B cell (primary cell): ENCODE data around the gene SEMA3F. TPM values are rescaled to one million over a fixed set of nuclear protein-coding genes. Genes with fewer than 3 reads are reported as not detected.

Experiments
- ATAC-seq: fragments of 200-7000 bp; cut with Tn5 transposase; one replicate; pipeline ENCODE4 v1.10.0; 2021; ENCODE audit warnings: low read depth, mild to moderate bottlenecking, moderate number of reproducible peaks, moderate library complexity
- CTCF ChIA-PET: fragments of 350-600 bp; sonication (Branson Sonifier 250); formaldehyde crosslinking; loops from one replicate; lab custom pipeline; 2021; ENCODE audit warnings: antibody characterized with exemption, inconsistent platforms; lab: Charles Lee
- POLR2A ChIA-PET: fragments of 350-600 bp; sonication (Branson Sonifier 250); formaldehyde crosslinking; loops from one replicate; lab custom pipeline; 2021; ENCODE audit warnings: antibody characterized with exemption; lab: Charles Lee
- DNase-seq: peaks from one replicate; pipeline ENCODE4 v3.0.0; 2013
- H2AFZ ChIP-seq: 2 replicates; pipeline ENCODE4 v1.6.1; 2012; ENCODE audit warnings: mild to moderate bottlenecking, low read depth, low read length; ENCODE audit not compliant: insufficient read depth, poor library complexity, severe bottlenecking
- H3K27ac ChIP-seq, 2 donors: 1 replicate in 1 of 2; 2 replicates in 1 of 2; pipeline ENCODE4 v1.5.1; 2012 to 2013; ENCODE audit warnings: low read length in 2 of 2, mild to moderate bottlenecking in 2 of 2, moderate library complexity in 1 of 2
- H3K27me3 ChIP-seq, 4 experiments: fragments of 200-600 bp in 1 of 4; sonication (generic) in 1 of 4; replicated peaks in 1 of 4; 1 replicate in 2 of 4; 2 replicates in 2 of 4; pipeline versions ENCODE4 v1.6.1 to v1.7.0; 2013 to 2016; ENCODE audit warnings: low read length in 3 of 4, mild to moderate bottlenecking in 2 of 4, mixed read lengths in 1 of 4, moderate library complexity in 1 of 4; ENCODE audit not compliant: insufficient read depth in 4 of 4, control insufficient read depth in 3 of 4; ENCODE audit errors: control extremely low read depth in 1 of 4
- H3K36me3 ChIP-seq, 2 experiments: replicated peaks in 1 of 2; 1 replicate in 1 of 2; 2 replicates in 1 of 2; pipeline versions ENCODE4 v1.6.1 to v1.7.1; 2013; ENCODE audit warnings: low read length in 1 of 2; ENCODE audit not compliant: insufficient read depth in 2 of 2, control insufficient read depth in 1 of 2; ENCODE audit errors: control extremely low read depth in 1 of 2, extremely low read depth in 1 of 2
- H3K4me1 ChIP-seq, 2 donors: fragments of 200-600 bp in 1 of 2; sonication (generic) in 1 of 2; 1 replicate in 1 of 2; 2 replicates in 1 of 2; pipeline versions ENCODE4 v1.5.1 to v1.6.1; 2013 to 2017; ENCODE audit warnings: low read length in 2 of 2; ENCODE audit not compliant: control insufficient read depth in 2 of 2, insufficient read depth in 2 of 2
- H3K4me2 ChIP-seq: replicated peaks from 2 replicates; pipeline ENCODE3; 2012; ENCODE audit warnings: mild to moderate bottlenecking, low read depth, low read length; ENCODE audit not compliant: poor library complexity, severe bottlenecking
- H3K4me3 ChIP-seq, 5 experiments: fragments of 200-600 bp in 1 of 5; sonication (generic) in 1 of 5; 1 replicate in 3 of 5; 2 replicates in 2 of 5; pipeline versions ENCODE4 v1.5.1 to v1.7.0; 2011 to 2016; ENCODE audit warnings: low read length in 4 of 5, mild to moderate bottlenecking in 4 of 5, low read depth in 2 of 5, control low read depth in 1 of 5, moderate library complexity in 1 of 5; ENCODE audit not compliant: insufficient read depth in 1 of 5; ENCODE audit errors: control extremely low read depth in 1 of 5, extremely low read depth in 1 of 5
- H3K79me2 ChIP-seq: fragments of 200-600 bp; sonication (generic); one replicate; pipeline ENCODE4 v1.6.0; 2016; ENCODE audit warnings: low read length; ENCODE audit not compliant: control insufficient read depth, insufficient read depth
- H3K9ac ChIP-seq: fragments of 200-600 bp; sonication (generic); 2 replicates; pipeline ENCODE4 v1.6.1; 2017; ENCODE audit warnings: mild to moderate bottlenecking, low read length, moderate library complexity
- H3K9me3 ChIP-seq, 3 donors: one replicate each; pipeline versions ENCODE4 v1.6.1 to v1.7.1; 2013; ENCODE audit warnings: low read length in 2 of 3; ENCODE audit not compliant: control insufficient read depth in 2 of 3, insufficient read depth in 1 of 3; ENCODE audit errors: control extremely low read depth in 1 of 3
- H4K20me1 ChIP-seq: 2 replicates; pipeline ENCODE4 v1.6.0; 2012; ENCODE audit warnings: mild to moderate bottlenecking, low read length; ENCODE audit not compliant: insufficient read depth, control insufficient read depth, poor library complexity, severe bottlenecking
- H3K27ac Mint-ChIP-seq: one replicate; pipeline ENCODE4 v1.8.0; 2021; ENCODE audit warnings: mixed read lengths
- H3K27me3 Mint-ChIP-seq: one replicate; pipeline ENCODE4 v1.8.0; 2021; ENCODE audit warnings: mixed read lengths
- H3K4me1 Mint-ChIP-seq: one replicate; pipeline ENCODE4 v1.8.0; 2021; ENCODE audit warnings: mixed read lengths
- H3K4me3 Mint-ChIP-seq: one replicate; pipeline ENCODE4 v1.8.0; 2021; ENCODE audit warnings: mixed read lengths
- H3K9me3 Mint-ChIP-seq: one replicate; pipeline ENCODE4 v1.8.0; 2022; ENCODE audit warnings: mixed read lengths; ENCODE audit not compliant: insufficient read depth
- CTCF ChIP-seq: fragments of 200-600 bp; IDR thresholded peaks from one replicate; pipeline ENCODE4 v1.8.0; 2022; ENCODE audit warnings: antibody characterized with exemption, mild to moderate bottlenecking
- EZH2 ChIP-seq: IDR thresholded peaks from 2 replicates; pipeline ENCODE4 v1.6.1; 2012; ENCODE audit warnings: borderline replicate concordance, low read depth, mild to moderate bottlenecking, moderate library complexity, low read length; ENCODE audit not compliant: insufficient read depth, poor library complexity, severe bottlenecking
- WGBS: methylation state at CpG from one replicate; pipeline ENCODE4 v1.1.5; 2013; ENCODE audit warnings: missing lambda C conversion rate; ENCODE audit not compliant: insufficient coverage; 5-methylcytosine and 5-hydroxymethylcytosine counted together
- intact Hi-C: fragments of 100-400 bp; cut with micrococcal nuclease; formaldehyde crosslinking; loops from one replicate; pipeline ENCODE4 v1.10.0; 2022
- polyA plus RNA-seq: library from polyadenylated mRNA; depleted of rRNA; stranded (reverse); fragments of >200 nt; gene quantifications from 2 replicates; pipeline ENCODE4 v1.2.3, GENCODE V29; 2012
- total RNA-seq, 2 donors: library from RNA; stranded (reverse); fragments of 120-200 nt in 1 of 2; gene quantifications; 1 replicate in 1 of 2; 2 replicates in 1 of 2; pipeline versions ENCODE4 v1.2.3 to v1.2.4, GENCODE V29; 2013 to 2022

Gene SEMA3F
- total and polyA plus RNA-seq, 2 donors (not counting 1 experiment from before 2014, with no cell fraction given) = 0.27 TPM; not detected in 1

GRCh38 chr3:50195501-50196252 is 40.6 kb downstream of the SEMA3F start:
- H3K4me1 ChIP-seq = peaks cover 17 to 23% of the 10 kb centered on the region in 2 donors
- intact Hi-C loops = loop anchor here (2.0 kb wide), 1 partner anchor 125 kb away; no protein-coding TSS in a partner anchor
- no peak for DNase-seq
- ATAC-seq = no peak
- no peak overlapping the region for H3K4me3 ChIP-seq
- H4K20me1 ChIP-seq = no peaks in the 10 kb centered on the region
- peak overlapping the region; percentile 29 for H3K4me3 Mint-ChIP-seq
- H3K4me2 ChIP-seq = no peak overlapping the region
- WGBS = 80% methylated on average over 4 of the region's 4 CpGs
- ChIA-PET CTCF (interaction anchor here (0.7 to 7.1 kb wide), 17 partner anchors 10 to 128 kb away, joined by 3 to 214 read pairs (median 7); partner anchors contain the start of genes HYAL2, IFRD2, LSMEM2 and SEMA3B), POLR2A (interaction anchor here (2.4 kb wide), 1 partner anchor 31 kb away, joined by 16 read pairs; no protein-coding TSS in a partner anchor)
- no peaks in the 10 kb centered on the region for H3K79me2 ChIP-seq
- H3K27ac Mint-ChIP-seq = no peak overlapping the region
- H3K27me3 Mint-ChIP-seq = peaks cover 24% of the 10 kb centered on the region
- H3K9me3 ChIP-seq = peaks cover 0 to 13% (median 0%) of the 10 kb centered on the region in 3 donors
- H3K27ac ChIP-seq = no peak overlapping the region
- H3K9ac ChIP-seq = no peak overlapping the region
- no peaks in the 10 kb centered on the region for H3K9me3 Mint-ChIP-seq
- H3K4me1 Mint-ChIP-seq = peaks cover 11% of the 10 kb centered on the region
- no peaks in the 10 kb centered on the region for H3K36me3 ChIP-seq
- no peak for TF ChIP-seq EZH2
- TF ChIP-seq CTCF = no peak
- no peak overlapping the region for H2AFZ ChIP-seq
- peaks cover 0 to 50% (median 11%) of the 10 kb centered on the region in 4 experiments for H3K27me3 ChIP-seq

- no peak overlapping the region for H3K27ac Mint-ChIP-seq
- Histone ChIP-seq H3K27me3 (peaks cover 0 to 54% (median 11%) of the 10 kb centered on the region in 4 experiments), H3K4me3 (no peak overlapping the region), H3K79me2 (no peaks in the 10 kb centered on the region), H3K4me2 (no peak overlapping the region), H2AFZ (no peak overlapping the region), H3K4me1 (peaks cover 17 to 23% of the 10 kb centered on the region in 2 donors), H3K36me3 (no peaks in the 10 kb centered on the region), H3K9me3 (peaks cover 0 to 13% (median 0%) of the 10 kb centered on the region in 3 donors), H3K9ac (no peak overlapping the region), H3K27ac (no peak overlapping the region), H4K20me1 (no peaks in the 10 kb centered on the region)
- ATAC-seq (no peak), DNase-seq (no peak)
- H3K4me3 Mint-ChIP-seq = no peak overlapping the region
- ChIA-PET CTCF (interaction anchor here (0.7 to 7.1 kb wide), 7 partner anchors 9 to 78 kb away, joined by 3 to 214 read pairs (median 27); partner anchors contain the start of genes SEMA3B and SLC38A3), POLR2A (no interaction called here)
- peaks cover 30% of the 10 kb centered on the region for H3K27me3 Mint-ChIP-seq
- peaks cover 11% of the 10 kb centered on the region for H3K4me1 Mint-ChIP-seq
- TF ChIP-seq EZH2 (no peak), CTCF (no peak)
- intact Hi-C loops = no loop called here
- 89% methylated on average over 6 of the region's 6 CpGs for WGBS
- H3K9me3 Mint-ChIP-seq = no peaks in the 10 kb centered on the region
These were observed 41.2 kb downstream of the SEMA3F start for GRCh38 chr3:50196253-50196801.
